K562 (cell line): Measurements from ENCODE around the gene GRAMD2A. TPM values are rescaled to one million over a fixed set of nuclear protein-coding genes. Genes with fewer than 3 reads are reported as not detected.

Experiments used
- ATAC-seq: fragments of 200-7000 bp; cut with Tn5 transposase; 3 replicates; pipeline ENCODE4 v1.9.1; 2020; ENCODE audit warnings: moderate library complexity
- BruUV-seq: library from RNA; stranded (reverse); fragments of 400-500 nt; replicated peaks from 2 replicates; lab custom pipeline; 2021; lab: Mats Ljungman, UMichigan
- CTCF ChIA-PET: fragments of 300-600 bp; formaldehyde crosslinking; extraction: SDS; loops from one replicate; lab custom pipeline; 2021; ENCODE audit warnings: low intra/inter-chr PET ratio; lab: Yijun Ruan, JAX
- POLR2A ChIA-PET: fragments of 300-600, 350-650 bp; sonication (Branson Sonifier 250); formaldehyde crosslinking; extraction: SDS; loops from one replicate; lab custom pipeline; 2021; ENCODE audit warnings: antibody characterized with exemption, inconsistent platforms; lab: Yijun Ruan, JAX
- DNase-seq, 4 experiments: peaks; one replicate each; pipeline versions ENCODE4 v3.0.0 to v3.0.0-alpha.2; 2011 to 2018; ENCODE audit warnings: low spot score in 3 of 4, mixed read lengths in 3 of 4; ENCODE audit errors: extremely low read depth in 1 of 4
- FAIRE-seq: peaks from 2 replicates; lab custom pipeline; 2011; peaks lifted over from hg19 to GRCh38; lab: Jason Lieb, UNC
- H2AFZ ChIP-seq: 2 replicates; pipeline ENCODE4 v1.6.0; 2011; ENCODE audit warnings: low read depth, low read length, control low read depth, inconsistent platforms
- H3K27ac ChIP-seq: fragments of 200-600 bp; 3 replicates; pipeline ENCODE4 v1.8.0; 2011; ENCODE audit warnings: low read depth, mild to moderate bottlenecking, control low read depth, inconsistent platforms, low read length, moderate library complexity, mixed read lengths; ENCODE audit errors: extremely low read depth
- H3K27me3 ChIP-seq, 2 experiments: fragments of 300-600 bp in 1 of 2; 2 replicates in 1 of 2; 3 replicates in 1 of 2; pipeline versions ENCODE4 v1.6.0 to v1.8.0; 2011; ENCODE audit warnings: inconsistent platforms in 2 of 2, low read length in 2 of 2, mild to moderate bottlenecking in 1 of 2, mixed read lengths in 1 of 2, moderate library complexity in 1 of 2; ENCODE audit not compliant: control insufficient read depth in 2 of 2, insufficient read depth in 2 of 2
- H3K36me3 ChIP-seq: fragments of 300-600 bp; 3 replicates; pipeline ENCODE4 v1.8.0; 2011; ENCODE audit warnings: mild to moderate bottlenecking, low read length, inconsistent platforms; ENCODE audit not compliant: control insufficient read depth, insufficient read depth
- H3K4me1 ChIP-seq, 2 experiments: fragments of 200-600 bp in 1 of 2; replicated peaks in 1 of 2; 2 replicates in 1 of 2; 3 replicates in 1 of 2; pipeline versions ENCODE4 v1.5.1 to v1.8.0; 2011; ENCODE audit warnings: inconsistent platforms in 2 of 2, low read length in 2 of 2, mild to moderate bottlenecking in 1 of 2, mixed read lengths in 1 of 2, moderate library complexity in 1 of 2; ENCODE audit not compliant: control insufficient read depth in 2 of 2, insufficient read depth in 2 of 2
- H3K4me2 ChIP-seq: 2 replicates; pipeline ENCODE4 v1.6.1; 2011; ENCODE audit warnings: low read length, control low read depth, inconsistent platforms, mixed read lengths; ENCODE audit not compliant: insufficient read depth
- H3K4me3 ChIP-seq: fragments of 200-600 bp; sonication (generic), shearing (Covaris generic); 2 replicates; pipeline ENCODE4 v1.5.1; 2016; ENCODE audit warnings: control low read depth, inconsistent platforms
- H3K79me2 ChIP-seq: fragments of 200-600 bp; 3 replicates; pipeline ENCODE4 v1.8.0; 2011; ENCODE audit warnings: low read length, inconsistent platforms; ENCODE audit not compliant: control insufficient read depth, insufficient read depth
- H3K9ac ChIP-seq, 2 experiments: 2 replicates each; pipeline versions ENCODE4 v1.6.0 to v1.6.1; 2011; ENCODE audit warnings: low read depth in 2 of 2, low read length in 2 of 2, control low read depth in 1 of 2, inconsistent platforms in 1 of 2, mild to moderate bottlenecking in 1 of 2, mixed read lengths in 1 of 2; ENCODE audit not compliant: insufficient read depth in 1 of 2
- H3K9me1 ChIP-seq: one replicate; pipeline ENCODE4 v1.6.0; 2011; ENCODE audit warnings: inconsistent platforms, mild to moderate bottlenecking, low read length, moderate library complexity; ENCODE audit not compliant: control insufficient read depth, insufficient read depth
- H3K9me3 ChIP-seq: replicated peaks from 2 replicates; pipeline ENCODE4 v1.5.1; 2011; ENCODE audit warnings: low read depth, low read length, inconsistent platforms; ENCODE audit not compliant: control insufficient read depth, insufficient read depth
- H4K20me1 ChIP-seq: replicated peaks from 2 replicates; pipeline ENCODE4 v1.6.1; 2011; ENCODE audit warnings: low read length, inconsistent platforms, mixed read lengths; ENCODE audit not compliant: control insufficient read depth, insufficient read depth
- ELK1 ChIP-seq: sonication (generic); formaldehyde crosslinking; IDR thresholded peaks from 2 replicates; pipeline ENCODE4 v1.8.1; 2022; ENCODE audit warnings: missing genetic modification reagents
- GTF2F1 ChIP-seq: IDR thresholded peaks from 2 replicates; pipeline ENCODE4 v1.6.1; 2011; ENCODE audit warnings: low read depth, low read length, improper control_type of control experiment
- HES1 ChIP-seq: fragments of 450-650 bp; IDR thresholded peaks from 2 replicates; pipeline ENCODE4 v1.6.1; 2016; ENCODE audit warnings: low read depth, mild to moderate bottlenecking, moderate library complexity
- KLF6 ChIP-seq: fragments of 250-450 bp; sonication (Bioruptor Pico); IDR thresholded peaks from 2 replicates; pipeline ENCODE4 v1.4.0; 2020; ENCODE audit warnings: mild to moderate bottlenecking, moderate library complexity, borderline replicate concordance
- POLR2A ChIP-seq: fragments of 450-650 bp; conservative IDR thresholded peaks from 2 replicates; pipeline ENCODE4 v1.6.1; 2016
- TOE1 ChIP-seq, 2 experiments: fragments of 450-650 bp in 1 of 2; sonication (generic) in 1 of 2; formaldehyde crosslinking in 1 of 2; IDR thresholded peaks; 2 replicates each; pipeline versions ENCODE4 v1.7.1 to v1.8.0; 2016 to 2022; ENCODE audit warnings: borderline replicate concordance in 2 of 2, mild to moderate bottlenecking in 2 of 2, antibody characterized with exemption in 1 of 2, inconsistent platforms in 1 of 2, low read depth in 1 of 2, missing genetic modification reagents in 1 of 2, moderate library complexity in 1 of 2
- ZNF324 ChIP-seq: fragments of 250-450 bp; sonication (Bioruptor Pico); IDR thresholded peaks from 2 replicates; pipeline ENCODE4 v1.4.0; 2020; ENCODE audit warnings: mild to moderate bottlenecking
- in situ Hi-C: fragments of 300-500 bp; cut with MboI; formaldehyde crosslinking; loops from 4 replicates; pipeline ENCODE4 v1.15.0; 2018; ENCODE audit warnings: inconsistent platforms, mixed read lengths
- intact Hi-C: fragments of 100-400 bp; cut with micrococcal nuclease; formaldehyde crosslinking; loops from 2 replicates; pipeline ENCODE4 v1.14.2; 2022
- polyA plus RNA-seq, 8 experiments: library from polyadenylated mRNA; depleted of rRNA in 4 of 8; stranded (reverse) in 5 of 8; unstranded in 3 of 8; fragments of >200 nt; fragmentation: Nextera tagmentation in 2 of 8; fragmentation: Illumina TruSeq in 1 of 8; extraction: Ambion mirVana in 2 of 8; extraction: Trizol in 1 of 8; gene quantifications; 2 replicates each; pipeline versions ENCODE4 v1.2.1 to v1.2.3, GENCODE V29; 2011 to 2014; ENCODE audit warnings: inconsistent platforms in 1 of 8, missing spikeins in 1 of 8
- total RNA-seq, 7 experiments: library from RNA; depleted of rRNA in 6 of 7; stranded (reverse); fragments of >200 nt in 6 of 7; fragmentation: Illumina TruSeq in 2 of 7; extraction: Trizol in 2 of 7; gene quantifications; 2 replicates each; pipeline versions ENCODE4 v1.2.1 to v1.2.3, GENCODE V29; 2011 to 2021; ENCODE audit warnings: low replicate concordance in 1 of 7
- TF ChIP-seq, protein P1 (sequence below), 2 experiments: fragments of 450-650 bp in 1 of 2; IDR thresholded peaks; 2 replicates each; pipeline ENCODE4 v1.6.1; 2011 to 2017; ENCODE audit warnings: low read depth in 2 of 2, antibody characterized with exemption in 1 of 2, borderline replicate concordance in 1 of 2, low read length in 1 of 2, mild to moderate bottlenecking in 1 of 2, mixed read lengths in 1 of 2; ENCODE audit not compliant: control insufficient read depth in 1 of 2
- TF ChIP-seq, protein P2 (sequence below), 3 experiments: IDR thresholded peaks in 2 of 3; conservative IDR thresholded peaks in 1 of 3; 2 replicates each; pipeline ENCODE4 v1.5.1; 2011 to 2012; ENCODE audit warnings: low read length in 3 of 3, mild to moderate bottlenecking in 3 of 3, control low read depth in 2 of 3, improper control_type of control experiment in 1 of 3, inconsistent platforms in 1 of 3, low read depth in 1 of 3, mixed read lengths in 1 of 3, moderate library complexity in 1 of 3; ENCODE audit not compliant: insufficient read depth in 2 of 3

GRAMD2A gene
- total and polyA plus RNA-seq, 9 of the 15 experiments (the other 6 are each of a cell fraction or from before 2014, with no cell fraction given) = 0.08 to 0.22 TPM; not detected in 7

DNA sequence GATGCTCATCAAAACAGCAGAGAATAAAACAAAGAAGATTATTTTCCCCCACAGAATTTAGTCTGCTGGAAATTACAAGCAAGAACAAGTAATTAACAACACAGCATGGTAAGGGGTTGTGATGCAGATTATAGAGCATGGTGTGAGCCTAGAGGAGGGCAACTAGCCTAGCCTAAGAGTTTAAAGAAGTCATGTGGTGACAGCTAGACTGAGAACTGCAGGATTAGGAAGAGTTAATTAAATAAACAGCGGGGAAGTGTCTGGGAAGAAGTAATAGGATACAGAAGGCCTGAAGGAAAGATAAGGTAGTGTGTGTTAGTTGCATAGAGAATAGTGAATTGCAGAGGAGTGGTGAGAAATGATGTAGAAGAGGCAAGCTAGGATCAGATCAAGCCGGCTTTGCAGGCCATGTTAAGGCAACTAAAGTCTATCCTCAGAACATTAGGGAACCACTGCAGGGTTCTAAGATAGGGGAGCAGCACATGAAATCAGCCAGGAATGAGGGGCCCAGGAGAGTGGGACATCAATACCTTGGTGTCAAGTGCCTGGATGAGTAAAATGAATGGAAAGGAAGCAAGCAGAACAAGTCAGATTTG, 45.3 kb upstream of the GRAMD2A start (continued):
- TF ChIP-seq, protein P1, sequence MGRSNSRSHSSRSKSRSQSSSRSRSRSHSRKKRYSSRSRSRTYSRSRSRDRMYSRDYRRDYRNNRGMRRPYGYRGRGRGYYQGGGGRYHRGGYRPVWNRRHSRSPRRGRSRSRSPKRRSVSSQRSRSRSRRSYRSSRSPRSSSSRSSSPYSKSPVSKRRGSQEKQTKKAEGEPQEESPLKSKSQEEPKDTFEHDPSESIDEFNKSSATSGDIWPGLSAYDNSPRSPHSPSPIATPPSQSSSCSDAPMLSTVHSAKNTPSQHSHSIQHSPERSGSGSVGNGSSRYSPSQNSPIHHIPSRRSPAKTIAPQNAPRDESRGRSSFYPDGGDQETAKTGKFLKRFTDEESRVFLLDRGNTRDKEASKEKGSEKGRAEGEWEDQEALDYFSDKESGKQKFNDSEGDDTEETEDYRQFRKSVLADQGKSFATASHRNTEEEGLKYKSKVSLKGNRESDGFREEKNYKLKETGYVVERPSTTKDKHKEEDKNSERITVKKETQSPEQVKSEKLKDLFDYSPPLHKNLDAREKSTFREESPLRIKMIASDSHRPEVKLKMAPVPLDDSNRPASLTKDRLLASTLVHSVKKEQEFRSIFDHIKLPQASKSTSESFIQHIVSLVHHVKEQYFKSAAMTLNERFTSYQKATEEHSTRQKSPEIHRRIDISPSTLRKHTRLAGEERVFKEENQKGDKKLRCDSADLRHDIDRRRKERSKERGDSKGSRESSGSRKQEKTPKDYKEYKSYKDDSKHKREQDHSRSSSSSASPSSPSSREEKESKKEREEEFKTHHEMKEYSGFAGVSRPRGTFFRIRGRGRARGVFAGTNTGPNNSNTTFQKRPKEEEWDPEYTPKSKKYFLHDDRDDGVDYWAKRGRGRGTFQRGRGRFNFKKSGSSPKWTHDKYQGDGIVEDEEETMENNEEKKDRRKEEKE (IDR thresholded peaks at IDR 0.05; ENCODE audit: borderline replicate concordance in 1 of 2, control insufficient read depth in 1 of 2, low read depth in 2 of 2, low read length in 1 of 2) = no peak

DNA sequence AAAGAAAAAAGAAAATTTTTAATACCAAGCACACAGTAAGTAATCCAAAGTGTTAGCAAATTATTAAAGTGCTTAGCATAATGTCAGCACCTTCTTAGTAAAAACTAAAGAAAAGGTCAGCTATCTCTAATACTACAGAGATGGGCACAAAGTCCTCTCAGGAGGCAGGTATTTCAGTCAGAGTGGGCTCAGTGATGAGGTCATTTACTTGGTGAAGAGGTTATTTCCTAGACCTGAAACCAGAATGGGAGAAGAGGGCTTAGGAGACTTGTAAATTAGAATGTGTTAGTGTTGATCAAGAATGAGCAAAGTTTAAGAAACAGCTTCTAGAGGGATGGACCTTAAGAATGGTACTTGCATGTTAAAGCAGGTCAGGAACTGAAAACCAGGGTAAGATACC, 42.1 kb upstream of the GRAMD2A start:
- H3K27me3 ChIP-seq = no peaks in the 10 kb centered on the region
- intact Hi-C loops = loop anchor here (10.0 kb wide), 1 partner anchor 235 kb away; the partner anchor contains the start of gene ARIH1
- no peaks in the 10 kb centered on the region; the same call in 1 of the 2 replicates for H4K20me1 ChIP-seq
- no peak for DNase-seq
- no peak overlapping the region for H2AFZ ChIP-seq
- BruUV-seq = no TSS peak
- H3K27ac ChIP-seq = no peak overlapping the region
- FAIRE-seq = no peak
- no peak overlapping the region for H3K4me3 ChIP-seq
- ChIA-PET POLR2A (interaction anchor here (0.8 kb wide), 1 partner anchor 9 kb away, joined by 4 read pairs; the partner anchor contains the start of gene PKM), CTCF (no interaction called here)
- in situ Hi-C loops = no loop called here
- H3K36me3 ChIP-seq = peaks cover 50% of the 10 kb centered on the region; the same call in 2 of the 3 replicates
- ATAC-seq = no peak
- no peak overlapping the region for H3K4me2 ChIP-seq
- peaks cover 13% of the 10 kb centered on the region for H3K79me2 ChIP-seq
- no peak overlapping the region for H3K9ac ChIP-seq
- H3K9me3 ChIP-seq = no peaks in the 10 kb centered on the region
- no peaks in the 10 kb centered on the region for H3K9me1 ChIP-seq
- H3K4me1 ChIP-seq = peaks cover 15 to 29% of the 10 kb centered on the region in 2 experiments
- TF ChIP-seq TOE1 (IDR thresholded peaks at IDR 0.05; ENCODE audit: borderline replicate concordance) (no peak), TOE1 (CRISPR knock-in tag; IDR thresholded peaks at IDR 0.05; ENCODE audit: borderline replicate concordance, low read depth) (no peak), KLF6 (CRISPR knock-in tag) (no peak), GTF2F1 (no peak), ZNF324 (CRISPR knock-in tag) (no peak), ELK1 (CRISPR knock-in tag) (no peak), POLR2A (no peak), HES1 (no peak)
- TF ChIP-seq, protein P2, sequence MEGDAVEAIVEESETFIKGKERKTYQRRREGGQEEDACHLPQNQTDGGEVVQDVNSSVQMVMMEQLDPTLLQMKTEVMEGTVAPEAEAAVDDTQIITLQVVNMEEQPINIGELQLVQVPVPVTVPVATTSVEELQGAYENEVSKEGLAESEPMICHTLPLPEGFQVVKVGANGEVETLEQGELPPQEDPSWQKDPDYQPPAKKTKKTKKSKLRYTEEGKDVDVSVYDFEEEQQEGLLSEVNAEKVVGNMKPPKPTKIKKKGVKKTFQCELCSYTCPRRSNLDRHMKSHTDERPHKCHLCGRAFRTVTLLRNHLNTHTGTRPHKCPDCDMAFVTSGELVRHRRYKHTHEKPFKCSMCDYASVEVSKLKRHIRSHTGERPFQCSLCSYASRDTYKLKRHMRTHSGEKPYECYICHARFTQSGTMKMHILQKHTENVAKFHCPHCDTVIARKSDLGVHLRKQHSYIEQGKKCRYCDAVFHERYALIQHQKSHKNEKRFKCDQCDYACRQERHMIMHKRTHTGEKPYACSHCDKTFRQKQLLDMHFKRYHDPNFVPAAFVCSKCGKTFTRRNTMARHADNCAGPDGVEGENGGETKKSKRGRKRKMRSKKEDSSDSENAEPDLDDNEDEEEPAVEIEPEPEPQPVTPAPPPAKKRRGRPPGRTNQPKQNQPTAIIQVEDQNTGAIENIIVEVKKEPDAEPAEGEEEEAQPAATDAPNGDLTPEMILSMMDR (IDR thresholded peaks at IDR 0.05 in 2 of 3, conservative IDR thresholded peaks at IDR 0.05 in 1 of 3; ENCODE audit: insufficient read depth in 2 of 3, low read depth in 1 of 3, low read length in 3 of 3) = no peak
